ENCODE measurements around the gene TP53RK. TPM values are rescaled to one million over a fixed set of nuclear protein-coding genes. Genes with fewer than 3 reads are reported as not detected.

Gene TP53RK
- total and polyA plus RNA-seq, 2 of the 4 experiments (the other 2 are of a cell fraction): 8.7 to 10.6 TPM

DNA sequence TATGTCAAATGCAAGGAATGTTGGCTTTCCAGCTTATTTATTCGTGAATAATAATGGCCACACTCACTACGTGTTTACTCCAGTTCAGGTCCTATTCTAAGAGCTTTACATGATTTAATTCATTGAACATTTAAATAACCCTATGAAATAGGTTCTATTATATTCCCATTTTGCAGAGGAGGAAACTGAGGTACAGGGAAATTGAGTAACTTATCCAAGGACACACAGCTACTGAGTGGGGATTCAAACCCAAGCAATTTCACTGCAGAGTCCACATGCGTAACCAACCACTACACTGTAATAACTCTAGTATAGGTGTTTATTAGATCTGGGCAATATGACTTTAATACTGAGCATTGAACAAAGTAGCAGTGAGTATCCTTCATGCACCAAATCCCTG is 25.7 kb downstream of the TP53RK start:
- Histone ChIP-seq H4K8ac (ENCODE audit: low read depth in 2 of 2, low read length in 2 of 2) (no peak overlapping the region), H3K4me1 (ENCODE audit: control insufficient read depth, insufficient read depth, low read length) (no peaks in the 10 kb centered on the region), H3K4me2 (ENCODE audit: low read depth, low read length) (no peak overlapping the region), H3K4ac (ENCODE audit: low read depth, low read length) (no peak overlapping the region), H3K23ac (ENCODE audit: low read depth, low read length) (no peak overlapping the region), H2AK9ac (replicated peaks; ENCODE audit: low read depth, low read length, poor library complexity) (no peak overlapping the region), H3K9ac (ENCODE audit: low read depth, low read length) (no peak overlapping the region), H4K91ac (ENCODE audit: insufficient read depth, low read depth, low read length) (no peak overlapping the region), H3K36me3 (ENCODE audit: control insufficient read depth, insufficient read depth, low read length) (no peaks in the 10 kb centered on the region; the same call in 1 of the 2 replicates), H2AK5ac (ENCODE audit: low read depth, low read length) (no peak overlapping the region), H4K20me1 (ENCODE audit: insufficient read depth, low read length) (no peaks in the 10 kb centered on the region), H3K4me3 (ENCODE audit: insufficient read depth, low read depth, low read length) (no peak overlapping the region), H2AFZ (replicated peaks; ENCODE audit: low read length, poor library complexity) (no peak overlapping the region), H3K56ac (ENCODE audit: extremely low read depth, insufficient read depth, low read length) (no peak overlapping the region), H3K79me1 (ENCODE audit: low read depth in 1 of 2, low read length in 2 of 2) (no peaks in the 10 kb centered on the region), H3K9me3 (ENCODE audit: control insufficient read depth, insufficient read depth, low read length) (no peaks in the 10 kb centered on the region), H2BK120ac (ENCODE audit: low read depth, low read length) (no peak overlapping the region), H3K27ac (ENCODE audit: insufficient read depth, low read length) (no peak overlapping the region), H2BK20ac (ENCODE audit: low read depth, low read length) (no peak overlapping the region), H4K5ac (ENCODE audit: low read depth, low read length) (no peak overlapping the region), H3K27me3 (ENCODE audit: control insufficient read depth, insufficient read depth, low read length) (no peaks in the 10 kb centered on the region), H2BK5ac (ENCODE audit: low read depth, low read length, poor library complexity, severe bottlenecking) (no peak overlapping the region), H3K18ac (ENCODE audit: low read depth, low read length) (no peak overlapping the region), H3K9me1 (ENCODE audit: insufficient read depth, low read length) (no peaks in the 10 kb centered on the region), H2BK15ac (ENCODE audit: low read depth, low read length) (no peak overlapping the region), H3K14ac (replicated peaks; ENCODE audit: low read depth, low read length) (no peak overlapping the region)
- no peak for TF ChIP-seq NFE2L2 (IDR thresholded peaks at IDR 0.05; ENCODE audit: low read depth, low read length)
- no peak for TF ChIP-seq SMC3 (IDR thresholded peaks at IDR 0.05; ENCODE audit: low read depth, low read length)
- TF ChIP-seq, protein P1, sequence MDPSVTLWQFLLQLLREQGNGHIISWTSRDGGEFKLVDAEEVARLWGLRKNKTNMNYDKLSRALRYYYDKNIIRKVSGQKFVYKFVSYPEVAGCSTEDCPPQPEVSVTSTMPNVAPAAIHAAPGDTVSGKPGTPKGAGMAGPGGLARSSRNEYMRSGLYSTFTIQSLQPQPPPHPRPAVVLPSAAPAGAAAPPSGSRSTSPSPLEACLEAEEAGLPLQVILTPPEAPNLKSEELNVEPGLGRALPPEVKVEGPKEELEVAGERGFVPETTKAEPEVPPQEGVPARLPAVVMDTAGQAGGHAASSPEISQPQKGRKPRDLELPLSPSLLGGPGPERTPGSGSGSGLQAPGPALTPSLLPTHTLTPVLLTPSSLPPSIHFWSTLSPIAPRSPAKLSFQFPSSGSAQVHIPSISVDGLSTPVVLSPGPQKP (IDR thresholded peaks at IDR 0.05; ENCODE audit: borderline replicate concordance, low read depth, low read length): no peak
- TF ChIP-seq POLR2A (IDR thresholded peaks at IDR 0.05; ENCODE audit: low read depth, low read length): no peak
- TF ChIP-seq, protein P2, sequence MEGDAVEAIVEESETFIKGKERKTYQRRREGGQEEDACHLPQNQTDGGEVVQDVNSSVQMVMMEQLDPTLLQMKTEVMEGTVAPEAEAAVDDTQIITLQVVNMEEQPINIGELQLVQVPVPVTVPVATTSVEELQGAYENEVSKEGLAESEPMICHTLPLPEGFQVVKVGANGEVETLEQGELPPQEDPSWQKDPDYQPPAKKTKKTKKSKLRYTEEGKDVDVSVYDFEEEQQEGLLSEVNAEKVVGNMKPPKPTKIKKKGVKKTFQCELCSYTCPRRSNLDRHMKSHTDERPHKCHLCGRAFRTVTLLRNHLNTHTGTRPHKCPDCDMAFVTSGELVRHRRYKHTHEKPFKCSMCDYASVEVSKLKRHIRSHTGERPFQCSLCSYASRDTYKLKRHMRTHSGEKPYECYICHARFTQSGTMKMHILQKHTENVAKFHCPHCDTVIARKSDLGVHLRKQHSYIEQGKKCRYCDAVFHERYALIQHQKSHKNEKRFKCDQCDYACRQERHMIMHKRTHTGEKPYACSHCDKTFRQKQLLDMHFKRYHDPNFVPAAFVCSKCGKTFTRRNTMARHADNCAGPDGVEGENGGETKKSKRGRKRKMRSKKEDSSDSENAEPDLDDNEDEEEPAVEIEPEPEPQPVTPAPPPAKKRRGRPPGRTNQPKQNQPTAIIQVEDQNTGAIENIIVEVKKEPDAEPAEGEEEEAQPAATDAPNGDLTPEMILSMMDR (conservative IDR thresholded peaks at IDR 0.05; ENCODE audit: low read depth, low read length): no peak
- no peak for TF ChIP-seq MAFK (IDR thresholded peaks at IDR 0.05; ENCODE audit: low read depth, low read length)
- no peak for TF ChIP-seq FOS (IDR thresholded peaks at IDR 0.05; ENCODE audit: low read depth, low read length)
- no peak for TF ChIP-seq MAZ (IDR thresholded peaks at IDR 0.05; ENCODE audit: borderline replicate concordance, low read depth, low read length)
- no CpG with 5 or more reads among the region's 3 CpGs for WGBS, 2 experiments (ENCODE audit: extremely low coverage in 2 of 2, insufficient read length in 1 of 2)
- POLR2A ChIA-PET (ENCODE audit: unreplicated experiment): no interaction called here
- intact Hi-C loops (cut with micrococcal nuclease): no loop called here
- dilution Hi-C loops (cut with HindIII; ENCODE audit: low sequenced_read_pairs, unreplicated experiment): no loop called here
- no TSS peak for BruUV-seq (replicated peaks)
- in situ Hi-C loops (cut with MboI; ENCODE audit: low sequenced_read_pairs): no loop called here
- CTCF ChIA-PET: interaction anchor here (0.6 kb wide), 1 partner anchor 1637 kb away, joined by 4 read pairs; no protein-coding TSS in a partner anchor
- DNase-seq (no peak), ATAC-seq (ENCODE audit: low read depth) (no peak)

All from IMR-90 (cell line).